Liver (tissue), 9 donors: ENCODE measurements around the gene CDPF1. TPM values are rescaled to one million over a fixed set of nuclear protein-coding genes. Genes with fewer than 3 reads are reported as not detected.

ENCODE experiments used
- DNase-seq: peaks from one replicate; pipeline ENCODE4 v3.0.0-alpha.2; 2017; ENCODE audit warnings: low spot score
- H3K27ac ChIP-seq, 2 donors: one replicate each; pipeline ENCODE4 v1.7.0; 2013; ENCODE audit warnings: inconsistent platforms in 2 of 2, low read length in 2 of 2, control low read depth in 1 of 2, low read depth in 1 of 2, mild to moderate bottlenecking in 1 of 2
- H3K27me3 ChIP-seq, 4 donors: one replicate each; pipeline versions ENCODE4 v1.6.1 to v1.7.0; 2013; ENCODE audit warnings: low read length in 3 of 4, inconsistent platforms in 1 of 4, mild to moderate bottlenecking in 1 of 4, moderate library complexity in 1 of 4; ENCODE audit not compliant: control insufficient read depth in 4 of 4, insufficient read depth in 4 of 4
- H3K36me3 ChIP-seq, 4 donors: one replicate each; pipeline versions ENCODE4 v1.6.1 to v1.7.0; 2013; ENCODE audit warnings: low read length in 3 of 4, mild to moderate bottlenecking in 3 of 4, low read depth in 1 of 4, moderate library complexity in 1 of 4; ENCODE audit not compliant: control insufficient read depth in 4 of 4, insufficient read depth in 3 of 4
- H3K4me1 ChIP-seq, 4 donors: one replicate each; pipeline versions ENCODE4 v1.6.1 to v1.7.0; 2013; ENCODE audit warnings: low read length in 3 of 4, mild to moderate bottlenecking in 3 of 4, moderate library complexity in 1 of 4; ENCODE audit not compliant: control insufficient read depth in 4 of 4, insufficient read depth in 4 of 4
- H3K4me3 ChIP-seq, 3 donors: one replicate each; pipeline versions ENCODE4 v1.6.1 to v1.7.0; 2013; ENCODE audit warnings: low read length in 3 of 3, control low read depth in 1 of 3, low read depth in 1 of 3, mild to moderate bottlenecking in 1 of 3
- H3K9ac ChIP-seq, 2 donors: one replicate each; pipeline ENCODE4 v1.7.0; 2013; ENCODE audit warnings: low read length in 2 of 2, mild to moderate bottlenecking in 2 of 2, moderate library complexity in 2 of 2, control low read depth in 1 of 2, low read depth in 1 of 2
- H3K9me3 ChIP-seq, 4 donors: one replicate each; pipeline versions ENCODE4 v1.6.1 to v1.7.0; 2013; ENCODE audit warnings: low read length in 3 of 4; ENCODE audit not compliant: control insufficient read depth in 4 of 4
- EGR1 ChIP-seq, 2 donors: IDR thresholded peaks; 2 replicates each; pipeline ENCODE4 v1.6.1; 2016 to 2018; ENCODE audit warnings: antibody characterized with exemption in 2 of 2, low read depth in 2 of 2
- FOXA1 ChIP-seq: IDR thresholded peaks from 2 replicates; pipeline ENCODE4 v1.6.1; 2016; ENCODE audit warnings: antibody characterized with exemption
- FOXA2 ChIP-seq: IDR thresholded peaks from 2 replicates; pipeline ENCODE4 v1.6.1; 2016; ENCODE audit warnings: antibody characterized with exemption
- GABPA ChIP-seq, 2 donors: IDR thresholded peaks in 1 of 2; conservative IDR thresholded peaks in 1 of 2; 2 replicates each; pipeline ENCODE4 v1.6.1; 2016; ENCODE audit warnings: antibody characterized with exemption in 2 of 2, mild to moderate bottlenecking in 1 of 2, moderate library complexity in 1 of 2
- HNF4A ChIP-seq, 2 donors: conservative IDR thresholded peaks; 2 replicates each; pipeline ENCODE4 v1.6.1; 2016; ENCODE audit warnings: antibody characterized with exemption in 2 of 2, mild to moderate bottlenecking in 2 of 2
- HNF4G ChIP-seq: IDR thresholded peaks from 2 replicates; pipeline ENCODE4 v1.6.1; 2016; ENCODE audit warnings: antibody characterized with exemption
- JUND ChIP-seq, 2 donors: IDR thresholded peaks; 2 replicates each; pipeline ENCODE4 v1.6.1; 2016; ENCODE audit warnings: antibody characterized with exemption in 2 of 2
- NR2F2 ChIP-seq: IDR thresholded peaks from 2 replicates; pipeline ENCODE4 v1.6.1; 2016; ENCODE audit warnings: antibody characterized with exemption
- RAD21 ChIP-seq, 2 donors: IDR thresholded peaks; 2 replicates each; pipeline ENCODE4 v1.6.1; 2016; ENCODE audit warnings: antibody characterized with exemption in 2 of 2, mild to moderate bottlenecking in 2 of 2
- RXRA ChIP-seq, 2 donors: IDR thresholded peaks; 2 replicates each; pipeline ENCODE4 v1.6.1; 2017 to 2018; ENCODE audit warnings: antibody characterized with exemption in 2 of 2, mild to moderate bottlenecking in 1 of 2
- SP1 ChIP-seq: IDR thresholded peaks from 2 replicates; pipeline ENCODE4 v1.6.1; 2018; ENCODE audit warnings: antibody characterized with exemption, mild to moderate bottlenecking
- TAF1 ChIP-seq: conservative IDR thresholded peaks from 2 replicates; pipeline ENCODE4 v1.6.1; 2016; ENCODE audit warnings: antibody characterized with exemption, mild to moderate bottlenecking
- YY1 ChIP-seq: IDR thresholded peaks from 2 replicates; pipeline ENCODE4 v1.6.1; 2016; ENCODE audit warnings: antibody characterized with exemption, mild to moderate bottlenecking
- WGBS: extraction: QIAGEN DNeasy Blood & Tissue Kit; methylation state at CpG from one replicate; pipeline ENCODE4 v1.1.7; 2013; 5-methylcytosine and 5-hydroxymethylcytosine counted together
- polyA plus RNA-seq, 2 donors: library from polyadenylated mRNA; stranded (reverse) in 1 of 2; unstranded in 1 of 2; fragments of 200-250 nt in 1 of 2; fragments of >200 nt in 1 of 2; fragmentation: Nextera tagmentation in 1 of 2; extraction: Ambion mirVana in 1 of 2; gene quantifications; one replicate each; pipeline versions ENCODE4 v1.2.1 to v1.2.3, GENCODE V29; 2013 to 2015
- total RNA-seq, 2 donors: library from RNA; depleted of rRNA; stranded (reverse); fragments of >200 nt; gene quantifications; one replicate each; pipeline ENCODE4 v1.2.3, GENCODE V29; 2014
- TF ChIP-seq, protein P1 (sequence below): IDR thresholded peaks from 2 replicates; pipeline ENCODE4 v1.6.1; 2016; ENCODE audit warnings: antibody characterized with exemption
- TF ChIP-seq, protein P2 (sequence below): fragments of 150-350 bp; IDR thresholded peaks from 2 replicates; pipeline ENCODE4 v1.5.1; 2017; ENCODE audit warnings: improper control_type of control experiment, low read depth, low read length; ENCODE audit not compliant: missing input control
- TF ChIP-seq, protein P3 (sequence below): IDR thresholded peaks from 2 replicates; pipeline ENCODE4 v1.6.1; 2016; ENCODE audit warnings: antibody characterized with exemption
- TF ChIP-seq, protein P4 (sequence below): IDR thresholded peaks from 2 replicates; pipeline ENCODE4 v1.6.1; 2016; ENCODE audit warnings: antibody characterized with exemption, mild to moderate bottlenecking
- TF ChIP-seq, protein P5 (sequence below): IDR thresholded peaks from 2 replicates; pipeline ENCODE4 v1.6.1; 2016; ENCODE audit warnings: antibody characterized with exemption
- donor health status: healthy.
- donor health status: healthy.
- donor health status: healthy.
- donor health status: healthy.
- donor health status: healthy.

The CDPF1 gene
- total and polyA plus RNA-seq, 4 donors = 3.9 to 6.6 (median 5.3) TPM

DNA sequence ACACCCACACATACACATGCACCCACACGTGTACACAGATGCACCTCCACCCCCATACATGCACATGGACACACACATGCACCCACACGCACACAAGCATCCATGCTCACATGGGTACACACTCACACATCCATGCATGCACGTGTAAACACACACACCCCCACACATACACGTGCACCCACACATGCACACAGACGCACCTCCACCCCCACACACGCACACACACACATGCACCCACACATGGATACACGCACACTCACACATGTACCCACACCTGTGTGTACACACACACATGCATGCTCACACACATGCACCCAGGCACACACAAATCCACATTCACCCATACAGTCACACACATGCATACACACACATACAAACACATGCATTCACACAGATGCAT is 24.5 kb downstream of the CDPF1 start:
- H3K9me3 ChIP-seq = no peaks in the 10 kb centered on the region
- no peaks in the 10 kb centered on the region for H3K27me3 ChIP-seq
- no peak for DNase-seq
- no peak overlapping the region for H3K27ac ChIP-seq
- H3K9ac ChIP-seq = no peak overlapping the region
- WGBS = 95% methylated on average over 7 of the region's 7 CpGs
- H3K4me1 ChIP-seq = peaks cover 0 to 5% (median 0%) of the 10 kb centered on the region in 4 donors
- H3K4me3 ChIP-seq = no peak overlapping the region
- no peak for TF ChIP-seq JUND (IDR thresholded peaks at IDR 0.05)
- TF ChIP-seq FOXA1 = no peak
- no peak for TF ChIP-seq RXRA (IDR thresholded peaks at IDR 0.05)
- TF ChIP-seq, protein P1, sequence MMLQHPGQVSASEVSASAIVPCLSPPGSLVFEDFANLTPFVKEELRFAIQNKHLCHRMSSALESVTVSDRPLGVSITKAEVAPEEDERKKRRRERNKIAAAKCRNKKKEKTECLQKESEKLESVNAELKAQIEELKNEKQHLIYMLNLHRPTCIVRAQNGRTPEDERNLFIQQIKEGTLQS = no peak
- no peak for TF ChIP-seq SP1
- TF ChIP-seq, protein P2, sequence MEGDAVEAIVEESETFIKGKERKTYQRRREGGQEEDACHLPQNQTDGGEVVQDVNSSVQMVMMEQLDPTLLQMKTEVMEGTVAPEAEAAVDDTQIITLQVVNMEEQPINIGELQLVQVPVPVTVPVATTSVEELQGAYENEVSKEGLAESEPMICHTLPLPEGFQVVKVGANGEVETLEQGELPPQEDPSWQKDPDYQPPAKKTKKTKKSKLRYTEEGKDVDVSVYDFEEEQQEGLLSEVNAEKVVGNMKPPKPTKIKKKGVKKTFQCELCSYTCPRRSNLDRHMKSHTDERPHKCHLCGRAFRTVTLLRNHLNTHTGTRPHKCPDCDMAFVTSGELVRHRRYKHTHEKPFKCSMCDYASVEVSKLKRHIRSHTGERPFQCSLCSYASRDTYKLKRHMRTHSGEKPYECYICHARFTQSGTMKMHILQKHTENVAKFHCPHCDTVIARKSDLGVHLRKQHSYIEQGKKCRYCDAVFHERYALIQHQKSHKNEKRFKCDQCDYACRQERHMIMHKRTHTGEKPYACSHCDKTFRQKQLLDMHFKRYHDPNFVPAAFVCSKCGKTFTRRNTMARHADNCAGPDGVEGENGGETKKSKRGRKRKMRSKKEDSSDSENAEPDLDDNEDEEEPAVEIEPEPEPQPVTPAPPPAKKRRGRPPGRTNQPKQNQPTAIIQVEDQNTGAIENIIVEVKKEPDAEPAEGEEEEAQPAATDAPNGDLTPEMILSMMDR = no peak
- TF ChIP-seq GABPA (IDR thresholded peaks at IDR 0.05 in 1 of 2, conservative IDR thresholded peaks at IDR 0.05 in 1 of 2) = no peak
- TF ChIP-seq, protein P3, sequence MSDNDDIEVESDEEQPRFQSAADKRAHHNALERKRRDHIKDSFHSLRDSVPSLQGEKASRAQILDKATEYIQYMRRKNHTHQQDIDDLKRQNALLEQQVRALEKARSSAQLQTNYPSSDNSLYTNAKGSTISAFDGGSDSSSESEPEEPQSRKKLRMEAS = no peak
- TF ChIP-seq NR2F2 = no peak
- TF ChIP-seq, protein P4, sequence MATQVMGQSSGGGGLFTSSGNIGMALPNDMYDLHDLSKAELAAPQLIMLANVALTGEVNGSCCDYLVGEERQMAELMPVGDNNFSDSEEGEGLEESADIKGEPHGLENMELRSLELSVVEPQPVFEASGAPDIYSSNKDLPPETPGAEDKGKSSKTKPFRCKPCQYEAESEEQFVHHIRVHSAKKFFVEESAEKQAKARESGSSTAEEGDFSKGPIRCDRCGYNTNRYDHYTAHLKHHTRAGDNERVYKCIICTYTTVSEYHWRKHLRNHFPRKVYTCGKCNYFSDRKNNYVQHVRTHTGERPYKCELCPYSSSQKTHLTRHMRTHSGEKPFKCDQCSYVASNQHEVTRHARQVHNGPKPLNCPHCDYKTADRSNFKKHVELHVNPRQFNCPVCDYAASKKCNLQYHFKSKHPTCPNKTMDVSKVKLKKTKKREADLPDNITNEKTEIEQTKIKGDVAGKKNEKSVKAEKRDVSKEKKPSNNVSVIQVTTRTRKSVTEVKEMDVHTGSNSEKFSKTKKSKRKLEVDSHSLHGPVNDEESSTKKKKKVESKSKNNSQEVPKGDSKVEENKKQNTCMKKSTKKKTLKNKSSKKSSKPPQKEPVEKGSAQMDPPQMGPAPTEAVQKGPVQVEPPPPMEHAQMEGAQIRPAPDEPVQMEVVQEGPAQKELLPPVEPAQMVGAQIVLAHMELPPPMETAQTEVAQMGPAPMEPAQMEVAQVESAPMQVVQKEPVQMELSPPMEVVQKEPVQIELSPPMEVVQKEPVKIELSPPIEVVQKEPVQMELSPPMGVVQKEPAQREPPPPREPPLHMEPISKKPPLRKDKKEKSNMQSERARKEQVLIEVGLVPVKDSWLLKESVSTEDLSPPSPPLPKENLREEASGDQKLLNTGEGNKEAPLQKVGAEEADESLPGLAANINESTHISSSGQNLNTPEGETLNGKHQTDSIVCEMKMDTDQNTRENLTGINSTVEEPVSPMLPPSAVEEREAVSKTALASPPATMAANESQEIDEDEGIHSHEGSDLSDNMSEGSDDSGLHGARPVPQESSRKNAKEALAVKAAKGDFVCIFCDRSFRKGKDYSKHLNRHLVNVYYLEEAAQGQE = no peak
- TF ChIP-seq HNF4G = no peak
- TF ChIP-seq YY1 = no peak
- no peak for TF ChIP-seq RAD21 (IDR thresholded peaks at IDR 0.05)
- TF ChIP-seq, protein P5, sequence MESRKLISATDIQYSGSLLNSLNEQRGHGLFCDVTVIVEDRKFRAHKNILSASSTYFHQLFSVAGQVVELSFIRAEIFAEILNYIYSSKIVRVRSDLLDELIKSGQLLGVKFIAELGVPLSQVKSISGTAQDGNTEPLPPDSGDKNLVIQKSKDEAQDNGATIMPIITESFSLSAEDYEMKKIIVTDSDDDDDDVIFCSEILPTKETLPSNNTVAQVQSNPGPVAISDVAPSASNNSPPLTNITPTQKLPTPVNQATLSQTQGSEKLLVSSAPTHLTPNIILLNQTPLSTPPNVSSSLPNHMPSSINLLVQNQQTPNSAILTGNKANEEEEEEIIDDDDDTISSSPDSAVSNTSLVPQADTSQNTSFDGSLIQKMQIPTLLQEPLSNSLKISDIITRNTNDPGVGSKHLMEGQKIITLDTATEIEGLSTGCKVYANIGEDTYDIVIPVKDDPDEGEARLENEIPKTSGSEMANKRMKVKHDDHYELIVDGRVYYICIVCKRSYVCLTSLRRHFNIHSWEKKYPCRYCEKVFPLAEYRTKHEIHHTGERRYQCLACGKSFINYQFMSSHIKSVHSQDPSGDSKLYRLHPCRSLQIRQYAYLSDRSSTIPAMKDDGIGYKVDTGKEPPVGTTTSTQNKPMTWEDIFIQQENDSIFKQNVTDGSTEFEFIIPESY = no peak
- no peak for TF ChIP-seq FOXA2
- TF ChIP-seq TAF1 = no peak
- no peak for TF ChIP-seq EGR1 (IDR thresholded peaks at IDR 0.05; ENCODE audit: low read depth in 2 of 2)
- TF ChIP-seq HNF4A (conservative IDR thresholded peaks at IDR 0.05) = no peak
- peaks cover 16 to 28% (median 26%) of the 10 kb centered on the region in 4 donors for H3K36me3 ChIP-seq
